GM21447 (cell line): ENCODE data around the gene NT5DC1.

Source experiments
- ATAC-seq: cut with Tn5 transposase; IDR thresholded peaks from one replicate; pipeline ENCODE4 v1.9.1; 2021; ENCODE audit not compliant: unreplicated experiment

Gene NT5DC1

DNA sequence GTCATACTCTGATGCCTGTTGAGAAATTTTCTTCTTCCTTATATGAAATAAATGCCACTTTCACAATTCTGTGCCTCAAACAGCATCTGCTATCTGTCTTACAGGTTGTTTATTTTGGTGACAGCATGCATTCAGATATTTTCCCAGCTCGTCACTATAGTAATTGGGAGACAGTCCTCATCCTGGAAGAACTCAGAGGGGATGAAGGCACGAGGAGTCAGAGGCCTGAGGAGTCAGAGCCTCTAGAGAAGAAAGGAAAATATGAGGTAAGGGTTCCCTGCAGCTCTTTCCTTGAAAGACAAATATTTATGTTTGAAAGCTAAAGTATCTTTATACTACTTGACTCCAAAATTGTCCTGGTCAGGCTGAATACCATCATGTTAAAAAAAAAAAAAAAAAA, 137.4 kb downstream of the NT5DC1 start:
- ATAC-seq, result no peak

DNA sequence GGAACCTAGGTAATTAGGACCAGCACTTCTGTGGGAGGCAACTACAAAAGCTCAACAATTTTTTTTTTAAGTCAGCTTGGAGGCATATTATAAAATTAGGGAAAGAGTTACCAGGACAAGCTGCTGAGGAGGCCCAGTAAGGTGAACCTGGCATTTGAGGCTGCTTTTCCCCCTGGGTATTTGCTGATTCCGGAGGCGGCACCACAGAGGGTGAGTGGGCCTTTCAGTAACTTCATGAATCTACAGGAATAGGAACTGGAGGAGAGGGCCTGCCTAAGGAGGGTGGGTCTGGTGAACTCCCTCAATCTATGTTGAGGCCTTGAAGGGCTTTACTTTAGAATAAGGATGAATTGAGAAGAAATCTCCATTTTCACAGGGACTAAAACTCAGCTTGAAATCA, 138.6 kb downstream of the NT5DC1 start:
- ATAC-seq, result no peak

DNA sequence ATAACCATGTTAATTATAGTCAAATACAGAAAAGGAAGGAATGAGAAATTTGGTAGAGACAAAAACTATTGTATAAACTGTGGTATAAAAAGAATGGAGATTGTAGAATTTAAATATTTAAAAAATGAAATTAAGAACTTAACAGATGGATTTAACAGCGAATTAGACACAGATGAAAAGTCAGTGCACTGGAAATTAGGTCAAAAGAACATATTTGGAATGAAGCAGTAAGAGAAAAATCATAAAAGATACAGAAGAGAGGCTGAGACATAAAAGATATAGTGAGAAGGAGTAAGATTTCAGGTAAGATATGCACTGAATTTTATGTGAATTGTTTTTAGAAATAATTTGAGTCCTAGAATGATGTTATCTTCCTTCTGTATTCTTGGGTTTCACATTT, 139.2 kb downstream of the NT5DC1 start:
- no peak for ATAC-seq

DNA sequence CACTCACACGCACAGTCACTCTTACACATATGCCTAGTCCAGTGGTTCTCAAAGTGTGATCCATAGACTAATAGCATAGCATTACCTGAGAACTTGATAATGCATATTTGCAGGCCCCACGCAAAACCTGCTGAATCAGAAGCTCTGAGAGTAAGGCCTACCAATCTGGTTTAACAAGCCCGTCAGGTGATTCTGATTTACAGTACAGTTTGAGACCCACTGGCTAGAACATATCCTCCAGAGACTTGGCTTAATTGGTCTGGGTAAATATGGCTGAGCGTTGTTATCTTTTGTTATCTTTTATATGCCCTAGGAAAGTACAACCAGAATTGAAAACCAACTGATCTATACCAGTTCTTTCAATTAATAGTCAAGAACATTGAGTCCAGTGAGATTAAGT, 143.6 kb downstream of the NT5DC1 start:
- no peak for ATAC-seq

DNA sequence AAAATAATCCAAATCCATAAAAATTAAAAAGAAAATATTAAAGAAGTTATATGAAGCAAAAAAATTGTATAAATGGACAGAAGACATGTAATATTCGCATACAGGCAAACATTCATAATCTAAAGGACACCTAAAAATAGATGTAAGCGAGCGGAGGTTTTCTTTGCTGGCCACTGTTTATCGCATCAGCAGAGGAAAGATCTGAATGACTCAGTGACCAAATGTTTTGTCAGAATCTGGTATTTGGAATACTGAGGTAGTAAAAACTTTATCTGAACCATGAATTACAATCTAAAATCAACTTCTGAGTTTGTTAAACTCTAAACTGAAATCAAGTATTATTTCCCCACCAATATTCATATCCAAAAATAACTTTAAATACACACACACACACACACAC, 145.4 kb downstream of the NT5DC1 start:
- no peak for ATAC-seq

GRCh38 chr6:116247285-116247684, 146.6 kb downstream of the NT5DC1 start:
- ATAC-seq, result no peak

- ATAC-seq, result no peak
Observed at GRCh38 chr6:116248577-116248976, 147.9 kb downstream of the NT5DC1 start.

GRCh38 chr6:116251568-116252384, 151.1 kb downstream of the NT5DC1 start:
- no peak for ATAC-seq

- ATAC-seq, result no peak
Observed at GRCh38 chr6:116253188-116253504, 152.5 kb downstream of the NT5DC1 start.

DNA sequence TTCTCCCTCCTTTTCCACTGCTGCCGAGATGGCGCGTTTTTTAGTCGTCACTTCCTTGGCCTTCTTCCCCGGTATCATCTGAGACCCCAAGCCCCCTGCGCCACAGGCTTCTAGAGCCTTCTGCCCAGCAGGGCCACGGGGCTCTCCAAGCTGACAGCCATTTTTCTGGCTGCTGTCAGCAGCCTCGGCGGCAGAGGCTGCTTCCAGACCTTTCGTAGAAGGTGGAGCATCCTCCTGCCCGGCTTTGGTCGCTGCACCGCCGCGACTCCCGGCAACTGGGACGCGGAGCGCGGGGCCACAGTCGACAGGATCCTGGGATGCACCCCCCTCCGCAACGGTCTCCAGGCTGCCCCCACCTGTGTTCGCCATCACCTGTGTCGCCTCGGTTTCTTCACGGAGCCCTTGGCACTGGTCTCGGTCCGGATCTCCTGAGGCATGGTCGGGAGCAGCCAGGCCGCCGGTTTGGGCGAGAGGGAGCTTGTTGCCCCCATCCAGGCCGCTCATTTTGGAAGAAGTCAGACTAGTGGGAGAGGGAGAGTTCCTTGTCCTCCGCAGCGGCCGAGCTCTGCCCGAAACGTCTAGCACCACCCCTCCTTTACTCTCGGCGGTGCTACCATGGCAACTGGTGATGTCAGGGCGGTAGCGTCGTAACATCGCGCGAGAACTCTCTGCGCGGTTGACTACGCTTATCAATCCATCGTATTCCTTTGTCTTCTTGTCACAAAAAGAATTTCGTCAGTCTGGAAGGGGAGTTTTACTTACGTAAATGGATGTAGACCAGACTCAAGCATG, 153.0 kb downstream of the NT5DC1 start, which contains the start of gene TSPYL4:
Gene TSPYL4 (minus strand): TSS at position 571 of the 792 bp plus-strand sequence. CDS start 67 bp downstream, at position 504.
- ATAC-seq, result peak; percentile 99

DNA sequence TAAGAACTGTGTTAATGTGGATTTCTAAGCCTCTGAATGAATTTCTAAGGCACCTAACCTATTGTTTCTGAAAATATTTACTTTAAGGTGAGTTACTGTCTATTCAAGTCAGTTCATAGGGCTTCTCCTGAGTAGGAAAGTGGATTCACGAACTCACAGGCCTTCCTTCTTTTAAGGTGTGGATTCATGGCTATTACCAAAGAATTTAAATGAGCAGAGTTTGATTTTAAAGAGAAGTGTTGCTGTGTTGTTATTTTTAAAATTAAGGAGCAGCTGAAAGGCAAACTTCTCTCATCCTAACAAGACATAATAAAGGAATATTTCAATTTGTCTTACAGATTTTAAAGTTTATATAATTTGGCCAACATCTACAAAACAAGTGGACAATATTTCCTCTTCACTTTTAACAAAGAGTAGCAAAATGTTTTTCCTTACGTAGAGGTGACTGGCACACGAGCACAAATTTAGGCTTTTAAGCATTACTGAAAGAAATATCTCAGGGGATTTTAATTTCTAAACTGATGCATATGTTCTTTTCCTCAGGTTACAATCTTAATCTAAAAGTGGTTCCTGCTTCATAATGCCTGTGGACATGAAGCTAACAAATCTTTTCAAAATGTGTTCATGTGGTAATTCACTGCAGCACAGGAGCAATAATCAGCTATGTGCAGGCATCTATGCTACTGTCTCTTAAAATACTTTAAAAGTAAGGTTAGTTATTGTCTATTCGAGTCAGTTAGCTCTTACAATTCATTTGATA, 153.8 kb downstream of the NT5DC1 start:
- ATAC-seq, result peak; percentile 31

- no peak for ATAC-seq
Observed at GRCh38 chr6:116255246-116255800, 154.7 kb downstream of the NT5DC1 start.

DNA sequence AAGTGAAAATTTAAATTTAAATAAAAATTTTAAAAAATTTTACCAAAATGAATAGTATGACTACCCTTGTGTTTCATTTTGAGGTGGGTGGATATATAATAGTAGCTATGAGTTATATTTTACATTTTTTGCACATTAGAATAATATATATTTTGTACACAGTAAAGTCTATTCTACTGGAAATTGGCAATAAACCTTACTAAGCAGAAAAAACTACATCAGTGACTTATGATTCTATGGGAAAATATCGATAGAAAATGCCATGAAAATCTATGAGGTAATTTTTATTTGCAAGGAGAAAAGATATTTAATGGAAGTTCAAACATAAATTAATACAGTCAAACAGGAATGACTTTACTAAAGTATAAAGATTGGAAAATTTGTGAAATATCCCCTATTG, 156.0 kb downstream of the NT5DC1 start:
- no peak for ATAC-seq

GRCh38 chr6:116258520-116258919, 157.9 kb downstream of the NT5DC1 start:
- no peak for ATAC-seq

DNA sequence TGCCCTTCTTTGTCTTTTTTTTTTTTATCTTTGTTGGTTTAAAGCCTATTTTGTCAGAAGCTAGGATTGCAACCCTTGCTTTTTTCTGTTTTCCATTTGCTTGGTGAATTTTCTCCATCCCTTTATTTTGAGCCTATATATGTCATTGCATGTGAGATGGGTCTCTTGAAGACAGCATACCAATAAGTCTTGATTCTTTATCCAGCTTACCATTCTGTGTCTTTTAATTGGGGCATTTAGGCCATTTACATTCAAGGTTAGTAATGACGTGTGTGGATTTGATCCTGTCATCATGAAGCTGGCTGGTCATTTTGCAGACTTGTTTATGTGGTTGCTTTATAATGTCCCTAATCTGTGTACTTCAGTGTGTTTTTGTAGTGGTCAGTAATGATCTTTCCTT, 162.7 kb downstream of the NT5DC1 start:
- ATAC-seq, result no peak

- ATAC-seq, result no peak
Observed at GRCh38 chr6:116265041-116265829, 164.6 kb downstream of the NT5DC1 start.

GRCh38 chr6:116266803-116267202, 166.2 kb downstream of the NT5DC1 start:
- no peak for ATAC-seq

DNA sequence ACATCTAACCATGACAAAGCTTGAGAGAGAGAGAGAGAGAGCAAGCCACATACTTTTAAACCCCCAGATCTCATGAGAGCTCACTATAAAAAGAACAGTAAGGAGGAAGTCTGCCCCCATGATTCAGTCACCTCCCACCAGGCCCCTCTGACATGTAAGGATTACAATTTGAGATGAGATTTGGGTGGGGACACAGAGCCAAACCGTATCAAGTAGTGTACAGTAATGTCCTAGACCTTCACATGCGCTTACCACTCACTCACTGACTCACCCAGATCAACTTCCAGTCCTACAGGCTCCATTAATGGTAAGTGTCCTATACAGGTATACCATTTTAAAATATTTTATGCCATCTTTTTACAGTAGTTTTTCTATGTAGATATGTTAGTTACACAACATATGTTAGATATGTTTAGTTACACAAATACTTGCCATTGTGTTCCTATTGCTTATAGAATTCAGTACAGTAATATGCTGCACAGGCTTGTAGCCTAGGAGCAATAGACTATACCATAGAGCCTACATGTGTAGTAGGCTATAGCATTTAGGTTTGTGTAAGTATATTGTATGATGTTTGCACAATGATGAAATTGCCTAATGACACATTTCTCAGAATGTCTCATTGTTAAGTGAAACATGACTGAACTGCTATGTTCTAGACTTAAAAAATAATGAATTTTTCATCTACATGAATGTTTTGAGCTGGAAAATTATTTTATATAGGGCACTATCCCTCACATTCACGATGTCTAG, 167.4 kb downstream of the NT5DC1 start:
- no peak for ATAC-seq

DNA sequence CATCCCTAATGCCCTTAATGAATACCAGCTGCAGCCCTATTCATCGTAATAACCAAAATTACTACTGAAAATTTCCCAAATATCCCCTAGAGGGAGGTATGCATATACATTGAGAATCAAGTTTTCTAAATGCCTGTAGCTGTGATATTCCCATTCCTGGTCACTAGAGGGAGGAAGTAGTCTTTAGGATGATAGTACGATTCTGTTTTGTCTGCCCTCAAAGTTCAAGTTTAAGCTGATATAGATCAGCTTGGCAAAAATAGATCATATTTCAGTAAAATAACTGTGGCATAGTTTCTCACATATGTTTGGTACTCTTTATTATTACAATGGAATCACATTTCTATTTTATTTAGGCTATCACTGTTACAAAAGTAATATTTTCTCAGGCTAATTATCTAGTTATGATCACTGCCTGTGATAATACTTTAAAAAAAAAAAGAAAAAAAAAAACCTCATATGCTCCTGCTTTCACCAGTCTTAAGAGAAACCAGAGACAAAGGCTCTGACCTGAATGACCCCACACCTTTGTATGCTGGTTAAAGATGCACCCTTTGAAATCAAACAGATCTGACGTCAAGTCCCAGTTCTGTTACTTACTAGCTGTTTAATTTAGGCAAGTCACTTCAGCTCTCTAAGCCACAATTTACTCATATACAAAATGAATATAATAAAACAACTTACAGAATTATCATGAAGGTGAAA, 168.1 kb downstream of the NT5DC1 start:
- ATAC-seq, result peak; percentile 95
